Measurements from ENCODE around the gene IRX4.

DNA sequence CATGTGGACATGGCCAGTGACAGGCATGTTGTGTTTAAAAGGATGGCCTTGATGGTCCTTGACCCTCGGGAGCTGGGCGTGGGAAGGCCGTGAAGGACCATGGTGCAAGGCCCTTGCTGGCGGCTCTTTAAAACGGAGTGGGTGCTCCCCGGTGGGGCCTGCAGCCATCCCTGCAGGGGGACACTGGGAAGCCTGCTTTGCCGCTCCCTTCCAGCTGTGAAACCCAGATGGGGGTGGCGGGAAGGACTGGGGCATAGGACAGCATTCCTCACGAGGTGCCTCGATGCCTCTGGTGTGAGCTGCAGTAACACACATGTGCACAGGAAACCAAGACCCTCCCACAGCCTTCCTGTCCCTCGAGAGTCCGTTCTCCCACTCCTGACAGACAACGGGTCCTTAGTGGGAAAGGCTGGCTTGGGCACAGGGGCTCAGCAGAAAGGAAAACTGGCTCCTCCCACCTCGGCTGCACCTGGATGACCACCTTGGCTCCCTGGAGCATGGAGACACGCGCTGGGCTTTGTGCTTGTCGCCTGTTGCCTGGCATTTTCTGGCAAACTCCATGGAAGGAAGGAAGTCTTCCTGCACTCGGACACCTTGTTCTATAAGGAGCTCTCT lies 30.3 kb upstream of the IRX4 start:
- no peak for TF ChIP-seq CTCF (conservative IDR thresholded peaks at IDR 0.05 in 1 of 2, IDR thresholded peaks at IDR 0.05 in 1 of 2; ENCODE audit: low read depth in 1 of 2, low read length in 2 of 2)
- TF ChIP-seq EZH2 (IDR thresholded peaks at IDR 0.05; ENCODE audit: low read length, missing control alignments) = no peak

All from fibroblast of lung (primary cell).